HG03064 (cell line): Measurements from ENCODE around the gene MMEL1.
"Not testable (repeated sequence)": the region's sequence is repeated elsewhere in the genome, so short reads cannot be mapped to it uniquely, and the experiment has no call there.

Source experiments
- ATAC-seq: cut with Tn5 transposase; IDR thresholded peaks from one replicate; pipeline ENCODE4 v1.9.1; 2021; ENCODE audit warnings: low read depth; ENCODE audit not compliant: unreplicated experiment

Gene MMEL1, protein sequence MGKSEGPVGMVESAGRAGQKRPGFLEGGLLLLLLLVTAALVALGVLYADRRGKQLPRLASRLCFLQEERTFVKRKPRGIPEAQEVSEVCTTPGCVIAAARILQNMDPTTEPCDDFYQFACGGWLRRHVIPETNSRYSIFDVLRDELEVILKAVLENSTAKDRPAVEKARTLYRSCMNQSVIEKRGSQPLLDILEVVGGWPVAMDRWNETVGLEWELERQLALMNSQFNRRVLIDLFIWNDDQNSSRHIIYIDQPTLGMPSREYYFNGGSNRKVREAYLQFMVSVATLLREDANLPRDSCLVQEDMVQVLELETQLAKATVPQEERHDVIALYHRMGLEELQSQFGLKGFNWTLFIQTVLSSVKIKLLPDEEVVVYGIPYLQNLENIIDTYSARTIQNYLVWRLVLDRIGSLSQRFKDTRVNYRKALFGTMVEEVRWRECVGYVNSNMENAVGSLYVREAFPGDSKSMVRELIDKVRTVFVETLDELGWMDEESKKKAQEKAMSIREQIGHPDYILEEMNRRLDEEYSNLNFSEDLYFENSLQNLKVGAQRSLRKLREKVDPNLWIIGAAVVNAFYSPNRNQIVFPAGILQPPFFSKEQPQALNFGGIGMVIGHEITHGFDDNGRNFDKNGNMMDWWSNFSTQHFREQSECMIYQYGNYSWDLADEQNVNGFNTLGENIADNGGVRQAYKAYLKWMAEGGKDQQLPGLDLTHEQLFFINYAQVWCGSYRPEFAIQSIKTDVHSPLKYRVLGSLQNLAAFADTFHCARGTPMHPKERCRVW

DNA sequence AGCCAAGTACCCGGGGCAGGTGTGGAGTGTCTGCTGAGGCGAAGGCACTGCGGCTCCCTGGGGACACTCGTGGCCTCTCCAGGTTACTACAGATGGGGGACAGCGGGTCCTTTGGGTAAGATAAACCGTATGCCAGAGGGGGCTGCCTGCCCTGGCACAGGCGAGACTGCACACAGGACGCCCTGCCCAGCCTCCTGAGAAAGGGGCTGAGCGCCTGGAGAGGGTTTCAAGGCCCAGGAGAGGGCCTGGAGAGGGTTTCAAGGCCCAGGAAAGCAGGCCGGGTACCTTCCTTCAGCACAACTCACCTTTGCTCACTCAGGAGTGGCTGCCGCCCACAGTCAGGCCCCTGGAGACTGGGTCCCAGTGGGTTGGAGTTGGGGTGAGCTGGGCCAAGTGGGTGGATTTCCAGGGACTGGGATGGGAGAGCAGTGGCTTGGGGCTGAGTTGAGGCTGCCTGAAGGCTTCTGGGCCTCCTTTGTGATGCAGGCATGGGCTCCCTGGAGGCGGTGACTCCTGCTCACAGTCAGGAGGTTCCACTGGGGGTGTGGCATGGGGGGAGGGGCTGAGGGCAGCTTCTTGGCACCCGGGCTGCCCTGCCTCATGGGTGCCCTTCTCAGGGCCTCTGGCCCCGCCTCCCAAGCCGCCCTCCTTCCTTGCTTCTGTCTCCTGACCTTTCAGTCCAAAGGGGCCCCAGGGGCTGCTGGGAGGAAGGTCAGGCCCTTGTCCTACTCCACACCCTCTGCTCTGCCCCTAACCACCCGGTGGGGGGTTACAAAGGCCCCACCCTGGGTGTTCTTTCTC, at the start of gene MMEL1:
Gene MMEL1 (minus strand): TSS at position 456 of the 801 bp plus-strand sequence. CDS start 3,532 bp downstream, outside the sequence.
- ATAC-seq = no peak

- not testable (repeated sequence) for ATAC-seq
Measured at GRCh38 chr1:2676726-2677125, 43.9 kb upstream of the MMEL1 start.

DNA sequence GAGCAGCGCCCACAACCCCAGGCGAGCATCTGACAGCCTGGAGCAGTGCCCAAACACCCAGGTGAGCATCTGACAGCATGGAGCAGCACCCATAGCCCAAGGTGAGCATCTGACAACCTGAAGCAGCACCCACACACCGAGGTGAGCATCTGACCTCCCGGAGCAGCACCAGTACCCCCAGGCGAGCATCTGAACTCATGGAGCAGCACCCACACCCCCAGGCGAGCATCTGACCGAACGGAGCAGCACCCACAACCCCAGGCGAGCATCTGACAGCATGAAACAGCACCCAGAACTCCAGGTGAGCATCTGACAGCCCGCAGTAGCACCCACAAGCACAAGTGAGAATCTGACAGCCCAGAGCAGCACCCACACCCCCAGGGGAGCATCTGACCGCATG, 38.8 kb upstream of the MMEL1 start:
- not testable (repeated sequence) for ATAC-seq

- ATAC-seq = not testable (repeated sequence)
Measured at GRCh38 chr1:2659806-2660205, 27.0 kb upstream of the MMEL1 start.

GRCh38 chr1:2657909-2658308, 25.1 kb upstream of the MMEL1 start:
- not testable (repeated sequence) for ATAC-seq

- ATAC-seq = not testable (repeated sequence)
Measured at GRCh38 chr1:2657124-2657523, 24.3 kb upstream of the MMEL1 start.

DNA sequence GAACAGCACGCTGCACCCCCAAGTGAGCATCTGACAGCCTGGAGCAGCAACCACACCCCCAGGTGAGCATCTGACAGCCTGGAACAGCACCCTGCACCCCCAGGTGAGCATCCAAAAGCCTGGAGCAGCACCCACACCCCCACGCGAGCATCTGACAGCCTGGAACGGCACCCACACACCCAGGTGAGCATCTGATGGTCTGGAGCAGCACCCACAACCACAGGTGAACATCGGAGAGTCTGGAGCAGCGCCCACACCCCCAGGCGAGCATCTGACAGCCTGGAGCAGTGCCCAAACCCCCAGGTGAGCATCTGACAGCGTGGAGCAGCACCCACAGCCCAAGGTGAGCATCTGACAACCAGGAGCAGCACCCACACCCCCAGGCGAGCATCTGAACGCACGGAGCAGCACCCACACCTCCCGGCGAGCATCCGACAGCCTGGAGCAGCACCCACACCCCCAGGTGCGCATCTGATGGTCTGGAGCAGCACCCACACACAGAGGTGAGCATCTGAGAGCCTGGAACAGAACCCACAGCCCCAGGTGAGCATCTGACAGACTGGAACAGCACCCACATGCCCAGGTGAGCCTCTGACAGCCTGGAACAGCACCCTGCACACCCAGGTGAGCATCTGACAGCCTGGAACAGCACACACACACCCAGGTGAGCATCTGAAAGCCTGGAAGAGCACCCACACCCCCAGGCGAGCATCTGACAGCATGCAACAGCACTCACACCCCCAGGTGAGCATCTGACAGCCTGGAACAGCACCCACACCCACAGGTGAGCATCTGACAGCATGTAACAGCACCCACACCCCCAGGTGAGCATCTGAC, 23.0 kb upstream of the MMEL1 start:
- ATAC-seq = not testable (repeated sequence)

- not testable (repeated sequence) for ATAC-seq
Measured at GRCh38 chr1:2654443-2654948, 21.7 kb upstream of the MMEL1 start.

DNA sequence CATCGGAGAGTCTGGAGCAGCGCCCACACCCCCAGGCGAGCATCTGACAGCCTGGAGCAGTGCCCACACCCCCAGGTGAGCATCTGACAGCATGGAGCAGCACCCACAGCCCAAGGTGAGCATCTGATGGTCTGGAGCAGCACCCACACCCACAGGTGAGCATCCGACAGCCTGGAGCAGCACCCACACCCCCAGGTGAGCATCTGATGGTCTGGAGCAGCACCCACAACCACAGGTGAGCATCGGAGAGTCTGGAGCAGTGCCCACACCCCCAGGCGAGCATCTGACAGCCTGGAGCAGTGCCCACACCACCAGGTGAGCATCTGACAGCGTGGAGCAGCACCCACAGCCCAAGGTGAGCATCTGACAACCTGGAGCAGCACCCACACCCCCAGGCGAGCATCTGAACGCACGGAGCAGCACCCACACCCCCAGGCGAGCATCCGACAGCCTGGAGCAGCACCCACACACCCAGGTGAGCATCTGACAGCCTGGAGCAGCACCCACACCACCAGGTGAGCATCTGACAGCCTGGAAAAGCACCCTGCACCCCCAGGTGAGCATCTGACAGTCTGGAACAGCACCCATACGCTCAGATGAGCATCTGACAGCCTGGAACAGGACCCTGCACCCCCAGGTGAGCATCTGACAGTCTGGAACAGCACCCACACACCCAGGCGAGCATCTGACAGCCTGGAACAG, 21.1 kb upstream of the MMEL1 start:
- ATAC-seq = not testable (repeated sequence)

DNA sequence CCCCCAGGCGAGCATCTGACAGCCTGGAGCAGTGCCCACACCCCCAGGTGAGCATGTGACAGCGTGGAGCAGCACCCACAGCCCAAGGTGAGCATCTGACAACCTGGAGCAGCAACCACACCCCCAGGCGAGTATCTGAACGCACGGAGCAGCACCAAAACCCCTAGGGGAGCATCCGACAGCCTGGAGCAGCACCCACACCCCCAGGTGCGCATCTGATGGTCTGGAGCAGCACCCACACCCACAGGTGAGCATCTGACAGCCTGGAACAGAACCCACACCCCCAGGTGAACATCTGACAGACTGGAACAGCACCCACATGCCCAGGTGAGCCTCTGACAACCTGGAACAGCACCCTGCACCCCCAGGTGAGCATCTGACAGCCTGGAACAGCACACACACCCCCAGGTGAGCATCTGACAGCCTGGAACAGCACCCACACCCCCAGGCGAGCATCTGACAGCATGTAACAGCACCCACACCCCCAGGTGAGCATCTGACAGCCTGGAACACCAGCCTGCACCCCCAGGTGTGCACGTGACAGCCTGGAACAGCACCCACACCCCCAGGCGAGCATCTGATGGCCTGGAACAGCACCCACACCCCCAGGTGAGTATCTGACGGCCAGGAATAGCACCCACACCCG, 20.2 kb upstream of the MMEL1 start:
- ATAC-seq = not testable (repeated sequence)

GRCh38 chr1:2652152-2652925, 19.5 kb upstream of the MMEL1 start:
- ATAC-seq = not testable (repeated sequence)

DNA sequence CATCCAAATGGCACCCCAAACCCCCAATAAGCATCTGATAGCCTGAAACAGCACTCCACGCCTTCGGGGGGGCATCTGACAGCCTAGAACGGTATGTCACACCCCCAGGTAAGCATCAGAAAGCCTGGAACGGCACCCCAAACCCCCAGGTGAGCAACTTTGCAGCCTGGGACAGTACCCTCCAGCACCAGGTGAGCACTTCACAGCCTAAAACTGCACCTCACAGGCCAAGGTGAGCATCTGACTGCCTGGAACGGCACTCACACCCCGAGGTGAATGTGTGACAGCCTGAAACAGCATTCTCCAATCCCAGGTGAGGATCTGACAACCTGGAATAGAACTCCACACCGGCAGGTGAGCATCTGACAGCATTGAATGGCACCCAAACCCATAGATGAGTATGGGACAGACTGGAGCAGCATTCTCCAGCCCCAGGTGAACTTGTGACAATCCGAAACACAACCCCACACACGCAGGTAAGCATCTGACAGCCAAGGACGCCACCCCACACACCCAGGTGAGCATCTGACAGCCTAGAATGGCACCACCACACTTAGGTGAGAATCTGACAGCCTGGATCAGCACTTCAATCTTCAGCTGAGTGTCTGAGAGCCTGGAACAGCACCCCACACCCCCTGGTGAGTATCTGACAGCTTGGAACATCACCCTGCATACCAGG, 18.3 kb upstream of the MMEL1 start:
- ATAC-seq = no peak

- no peak for ATAC-seq
Measured at GRCh38 chr1:2646837-2647236, 14.0 kb upstream of the MMEL1 start.

- no peak for ATAC-seq
Measured at GRCh38 chr1:2645776-2646175, 13.0 kb upstream of the MMEL1 start.

- no peak for ATAC-seq
Measured at GRCh38 chr1:2645143-2645542, 12.3 kb upstream of the MMEL1 start.

DNA sequence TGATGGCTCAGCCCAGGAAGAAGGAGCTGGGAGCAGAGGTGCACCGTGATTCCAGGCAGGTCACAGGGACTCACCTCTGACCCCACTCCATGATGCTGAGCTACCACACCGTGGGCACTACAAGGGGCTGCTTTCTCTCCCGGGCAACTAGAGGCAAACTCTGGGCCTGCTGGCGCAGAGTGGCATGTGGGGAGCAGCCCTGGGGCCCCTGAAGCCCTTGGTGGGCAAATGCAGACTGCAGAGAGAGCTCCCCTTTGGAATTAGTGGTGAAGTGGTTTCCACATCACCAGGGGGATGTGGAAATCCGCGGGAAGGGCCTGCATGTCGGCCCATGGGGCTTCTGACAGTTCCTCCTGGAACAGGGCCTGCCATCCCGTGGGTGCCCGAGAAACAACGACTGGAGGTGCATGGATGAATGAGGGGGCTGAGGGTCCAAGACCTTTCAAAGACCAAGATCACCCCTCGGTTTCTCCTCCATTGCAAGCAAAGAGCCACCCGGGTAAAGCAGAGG, 11.8 kb upstream of the MMEL1 start:
- ATAC-seq = no peak

- ATAC-seq = no peak
Measured at GRCh38 chr1:2644171-2644570, 11.4 kb upstream of the MMEL1 start.
